GM10248 (cell line): Measurements from ENCODE around the gene SRPRA.

ENCODE experiments used
- CTCF ChIA-PET: fragments of 300-600 bp; sonication (Branson Sonifier 250); formaldehyde crosslinking; extraction: SDS; loops from one replicate; lab custom pipeline; 2021; ENCODE audit warnings: antibody characterized with exemption; lab: Yijun Ruan, JAX
- POLR2A ChIA-PET: fragments of 350-650 bp; sonication (Branson Sonifier 250); formaldehyde crosslinking; extraction: SDS; loops from one replicate; lab custom pipeline; 2020; ENCODE audit warnings: antibody characterized with exemption; lab: Yijun Ruan, JAX
- DNase-seq: peaks from one replicate; pipeline ENCODE4 v3.0.0; 2012; ENCODE audit errors: extremely low spot score
- TF ChIP-seq, protein P1 (sequence below): IDR thresholded peaks from 2 replicates; pipeline ENCODE4 v1.5.1; 2012; ENCODE audit warnings: mild to moderate bottlenecking, low read depth; ENCODE audit errors: extremely low read depth, missing control alignments, control extremely low read depth

The SRPRA gene

DNA sequence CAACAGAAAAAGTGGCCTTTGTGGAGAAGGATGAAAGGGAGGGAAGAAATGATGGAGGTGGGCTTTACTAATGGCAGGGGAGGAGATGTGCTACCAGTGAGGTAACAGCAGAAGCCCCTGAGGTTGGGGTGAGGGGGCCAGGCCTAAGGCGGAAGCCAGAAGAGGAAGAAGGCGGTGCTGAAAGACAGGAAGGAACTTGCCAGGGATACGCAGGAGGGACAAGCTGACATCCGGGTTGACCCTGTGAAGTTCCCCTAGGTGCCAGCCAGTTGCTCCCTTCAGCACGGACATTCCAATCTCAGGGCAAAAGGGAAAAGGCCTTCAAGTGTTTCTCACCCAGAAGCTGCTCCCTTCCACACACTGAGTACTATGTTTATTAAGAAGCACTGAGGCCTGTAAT is 11.9 kb upstream of the SRPRA start:
- CTCF ChIA-PET, result no interaction called here

GRCh38 chr11:126279191-126279590 is 10.5 kb upstream of the SRPRA start:
- POLR2A ChIA-PET, result no interaction called here
- TF ChIP-seq, protein P1, sequence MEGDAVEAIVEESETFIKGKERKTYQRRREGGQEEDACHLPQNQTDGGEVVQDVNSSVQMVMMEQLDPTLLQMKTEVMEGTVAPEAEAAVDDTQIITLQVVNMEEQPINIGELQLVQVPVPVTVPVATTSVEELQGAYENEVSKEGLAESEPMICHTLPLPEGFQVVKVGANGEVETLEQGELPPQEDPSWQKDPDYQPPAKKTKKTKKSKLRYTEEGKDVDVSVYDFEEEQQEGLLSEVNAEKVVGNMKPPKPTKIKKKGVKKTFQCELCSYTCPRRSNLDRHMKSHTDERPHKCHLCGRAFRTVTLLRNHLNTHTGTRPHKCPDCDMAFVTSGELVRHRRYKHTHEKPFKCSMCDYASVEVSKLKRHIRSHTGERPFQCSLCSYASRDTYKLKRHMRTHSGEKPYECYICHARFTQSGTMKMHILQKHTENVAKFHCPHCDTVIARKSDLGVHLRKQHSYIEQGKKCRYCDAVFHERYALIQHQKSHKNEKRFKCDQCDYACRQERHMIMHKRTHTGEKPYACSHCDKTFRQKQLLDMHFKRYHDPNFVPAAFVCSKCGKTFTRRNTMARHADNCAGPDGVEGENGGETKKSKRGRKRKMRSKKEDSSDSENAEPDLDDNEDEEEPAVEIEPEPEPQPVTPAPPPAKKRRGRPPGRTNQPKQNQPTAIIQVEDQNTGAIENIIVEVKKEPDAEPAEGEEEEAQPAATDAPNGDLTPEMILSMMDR, result no peak

More for the DNA sequence above, 11.9 kb upstream of the SRPRA start:
- POLR2A ChIA-PET, result no interaction called here
- TF ChIP-seq, protein P1, result no peak
- no peak for DNase-seq

GRCh38 chr11:126277780-126278179 is 9.1 kb upstream of the SRPRA start:
- ChIA-PET POLR2A (interaction anchor here (0.5 kb wide), 1 partner anchor 54 kb away, joined by 3 read pairs; no protein-coding TSS in a partner anchor), CTCF (no interaction called here)
- no peak for DNase-seq
- TF ChIP-seq, protein P1, result no peak

More at GRCh38 chr11:126279191-126279590, 10.5 kb upstream of the SRPRA start:
- DNase-seq, result no peak
- CTCF ChIA-PET, result no interaction called here

DNA sequence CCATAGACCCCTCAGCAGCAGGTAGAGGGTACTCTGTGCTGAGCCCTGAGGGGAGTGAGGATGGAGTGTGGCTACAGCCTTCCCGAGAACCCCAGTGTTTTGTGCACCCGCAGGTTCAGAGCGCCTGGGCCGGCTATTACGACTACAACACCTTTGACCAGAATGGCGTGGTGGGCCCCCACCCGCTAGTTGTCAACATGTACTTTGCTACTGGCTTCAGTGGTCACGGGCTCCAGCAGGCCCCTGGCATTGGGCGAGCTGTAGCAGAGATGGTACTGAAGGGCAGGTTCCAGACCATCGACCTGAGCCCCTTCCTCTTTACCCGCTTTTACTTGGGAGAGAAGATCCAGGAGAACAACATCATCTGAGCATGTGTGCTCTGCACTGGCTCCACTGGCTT is 8.6 kb upstream of the SRPRA start:
- CTCF ChIA-PET, result no interaction called here
- POLR2A ChIA-PET, result no interaction called here
- no peak for DNase-seq
- TF ChIP-seq, protein P1, result no peak

DNA sequence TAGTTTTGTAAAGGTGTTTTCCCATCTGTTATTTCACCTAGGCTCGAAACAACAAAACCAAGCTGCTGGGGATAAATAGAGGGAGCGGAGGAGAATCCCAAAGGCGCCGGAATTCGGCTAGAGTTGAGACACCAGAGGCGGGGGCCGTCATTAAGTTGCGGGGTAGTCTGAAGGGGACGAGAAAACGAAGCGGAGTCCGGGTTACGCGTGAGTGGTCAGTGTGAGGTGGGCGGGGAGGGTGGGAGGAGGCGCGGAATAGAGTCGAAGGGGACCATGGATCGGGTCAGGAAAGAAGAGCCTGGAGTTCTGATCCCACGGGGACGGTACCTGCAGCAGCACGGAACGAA is 361 bp downstream of the SRPRA start:
- no peak for DNase-seq
- POLR2A ChIA-PET, result interaction anchor here (1.0 kb wide), 1 partner anchor 10 kb away, joined by 3 read pairs; no protein-coding TSS in a partner anchor
- CTCF ChIA-PET, result interaction anchor here (1.0 to 1.5 kb wide), 2 partner anchors 10 to 32 kb away, joined by 5 to 6 read pairs; no protein-coding TSS in a partner anchor
- TF ChIP-seq, protein P1, result no peak

DNA sequence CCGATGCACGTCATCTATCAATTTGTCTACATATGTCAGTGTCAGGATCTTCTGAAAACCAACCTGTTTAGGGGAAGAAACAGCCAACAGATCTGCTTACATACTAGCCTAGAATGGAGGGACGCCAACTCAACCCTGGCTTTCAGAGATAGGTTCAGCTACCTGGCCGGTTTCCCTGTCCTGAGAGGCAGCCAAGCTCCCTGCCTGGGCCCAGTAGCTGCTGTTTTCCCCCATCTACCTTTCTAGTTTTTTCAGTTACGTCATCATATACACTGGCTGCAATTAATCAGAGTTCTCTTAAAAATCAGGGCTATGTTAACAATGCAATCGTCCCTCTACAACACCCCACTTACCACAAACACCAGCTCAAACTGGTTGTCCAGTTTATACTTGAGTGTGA is 1.0 kb downstream of the SRPRA start:
- TF ChIP-seq, protein P1, result no peak
- CTCF ChIA-PET, result no interaction called here
- POLR2A ChIA-PET, result interaction anchor here (1.0 kb wide), 1 partner anchor 9 kb away, joined by 3 read pairs; no protein-coding TSS in a partner anchor
- no peak for DNase-seq
